ENCODE measurements around the gene BBS2. TPM values are rescaled to one million over a fixed set of nuclear protein-coding genes. Genes with fewer than 3 reads are reported as not detected.

Gene BBS2
- total RNA-seq, 1 experiment from 2014 or later = 27.7 TPM

DNA sequence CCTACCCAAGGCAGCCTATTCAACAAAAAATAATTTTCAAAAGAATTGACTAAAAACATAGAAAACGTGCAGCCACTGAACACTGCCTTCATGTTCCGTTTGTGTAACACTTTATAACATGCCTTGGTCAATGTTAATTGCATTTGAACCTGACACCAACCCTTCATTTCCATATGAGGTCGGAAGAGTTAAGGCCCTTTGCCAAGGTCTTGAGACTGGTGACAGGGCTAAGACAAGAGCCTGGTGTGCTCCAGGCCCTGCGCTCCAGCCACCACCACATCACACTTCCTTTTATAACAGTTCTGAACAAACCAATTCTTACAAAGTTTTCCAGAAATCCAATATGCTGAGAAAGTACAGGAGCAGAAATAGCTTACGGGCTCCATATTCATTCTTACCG lies 4.2 kb downstream of the BBS2 start:
- Mint-ChIP-seq H3K4me3 (ENCODE audit: unreplicated experiment) (no peak overlapping the region), H3K27me3 (ENCODE audit: insufficient read depth, unreplicated experiment) (no peaks in the 10 kb centered on the region), H3K9me3 (ENCODE audit: unreplicated experiment) (no peaks in the 10 kb centered on the region), H3K36me3 (ENCODE audit: insufficient read depth, unreplicated experiment) (no peaks in the 10 kb centered on the region), H3K27ac (ENCODE audit: unreplicated experiment) (no peak overlapping the region), H3K4me1 (ENCODE audit: low read depth, unreplicated experiment) (peaks cover 6% of the 10 kb centered on the region)
- POLR2A ChIA-PET = no interaction called here
- H3K36me3 ChIP-seq (ENCODE audit: control insufficient read depth, insufficient read depth, low read length) = no peaks in the 10 kb centered on the region
- H3K27me3 ChIP-seq (replicated peaks; ENCODE audit: control insufficient read depth, insufficient read depth, low read length) = no peaks in the 10 kb centered on the region
- no peak for DNase-seq
- intact Hi-C loops (cut with micrococcal nuclease; ENCODE audit: unreplicated experiment) = no loop called here
- no TSS peak for BruUV-seq (replicated peaks)
- no peaks in the 10 kb centered on the region for H3K9me3 ChIP-seq
- CTCF ChIA-PET = no interaction called here
- peaks cover 6% of the 10 kb centered on the region for H3K4me1 ChIP-seq
- no peak overlapping the region for H3K4me3 ChIP-seq (ENCODE audit: low read depth, low read length)
- TF ChIP-seq, protein P1, sequence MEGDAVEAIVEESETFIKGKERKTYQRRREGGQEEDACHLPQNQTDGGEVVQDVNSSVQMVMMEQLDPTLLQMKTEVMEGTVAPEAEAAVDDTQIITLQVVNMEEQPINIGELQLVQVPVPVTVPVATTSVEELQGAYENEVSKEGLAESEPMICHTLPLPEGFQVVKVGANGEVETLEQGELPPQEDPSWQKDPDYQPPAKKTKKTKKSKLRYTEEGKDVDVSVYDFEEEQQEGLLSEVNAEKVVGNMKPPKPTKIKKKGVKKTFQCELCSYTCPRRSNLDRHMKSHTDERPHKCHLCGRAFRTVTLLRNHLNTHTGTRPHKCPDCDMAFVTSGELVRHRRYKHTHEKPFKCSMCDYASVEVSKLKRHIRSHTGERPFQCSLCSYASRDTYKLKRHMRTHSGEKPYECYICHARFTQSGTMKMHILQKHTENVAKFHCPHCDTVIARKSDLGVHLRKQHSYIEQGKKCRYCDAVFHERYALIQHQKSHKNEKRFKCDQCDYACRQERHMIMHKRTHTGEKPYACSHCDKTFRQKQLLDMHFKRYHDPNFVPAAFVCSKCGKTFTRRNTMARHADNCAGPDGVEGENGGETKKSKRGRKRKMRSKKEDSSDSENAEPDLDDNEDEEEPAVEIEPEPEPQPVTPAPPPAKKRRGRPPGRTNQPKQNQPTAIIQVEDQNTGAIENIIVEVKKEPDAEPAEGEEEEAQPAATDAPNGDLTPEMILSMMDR (IDR thresholded peaks at IDR 0.05; ENCODE audit: insufficient read depth in 1 of 2, low read depth in 1 of 2, low read length in 1 of 2, severe bottlenecking in 1 of 2, unreplicated experiment in 1 of 2) = no peak

GRCh38 chr16:56514845-56515244 lies 5.0 kb downstream of the BBS2 start:
- H3K4me1 Mint-ChIP-seq (ENCODE audit: low read depth, unreplicated experiment) = no peaks in the 10 kb centered on the region
- H3K27ac Mint-ChIP-seq (ENCODE audit: unreplicated experiment) = no peak overlapping the region
- no peaks in the 10 kb centered on the region for H3K36me3 Mint-ChIP-seq (ENCODE audit: insufficient read depth, unreplicated experiment)
- intact Hi-C loops (cut with micrococcal nuclease; ENCODE audit: unreplicated experiment) = loop anchor here (1.0 kb wide), 2 partner anchors 85 to 187 kb away; no protein-coding TSS in a partner anchor
- ChIA-PET POLR2A (no interaction called here), CTCF (interaction anchor here (0.9 to 1.7 kb wide), 4 partner anchors 18 to 187 kb away, joined by 3 to 17 read pairs (median 11); partner anchors contain the start of gene MT1X)
- no peak overlapping the region for H3K4me3 ChIP-seq (ENCODE audit: low read depth, low read length)
- H3K36me3 ChIP-seq (ENCODE audit: control insufficient read depth, insufficient read depth, low read length) = no peaks in the 10 kb centered on the region
- no peaks in the 10 kb centered on the region for H3K9me3 ChIP-seq
- H3K27me3 Mint-ChIP-seq (ENCODE audit: insufficient read depth, unreplicated experiment) = no peaks in the 10 kb centered on the region
- DNase-seq = no peak
- no peaks in the 10 kb centered on the region for H3K9me3 Mint-ChIP-seq (ENCODE audit: unreplicated experiment)
- no peak overlapping the region for H3K4me3 Mint-ChIP-seq (ENCODE audit: unreplicated experiment)
- no TSS peak for BruUV-seq (replicated peaks)
- H3K27me3 ChIP-seq (replicated peaks; ENCODE audit: control insufficient read depth, insufficient read depth, low read length) = no peaks in the 10 kb centered on the region
- TF ChIP-seq, protein P1 (IDR thresholded peaks at IDR 0.05; ENCODE audit: insufficient read depth in 1 of 2, low read depth in 1 of 2, low read length in 1 of 2, severe bottlenecking in 1 of 2, unreplicated experiment in 1 of 2) = no peak
- H3K4me1 ChIP-seq = no peaks in the 10 kb centered on the region

- POLR2A ChIA-PET = no interaction called here
These were observed 5.9 kb downstream of the BBS2 start for GRCh38 chr16:56513972-56514371.

More at GRCh38 chr16:56513972-56514371, 5.9 kb downstream of the BBS2 start:
- Mint-ChIP-seq H3K9me3 (ENCODE audit: unreplicated experiment) (no peaks in the 10 kb centered on the region), H3K27ac (ENCODE audit: unreplicated experiment) (no peak overlapping the region), H3K36me3 (ENCODE audit: insufficient read depth, unreplicated experiment) (no peaks in the 10 kb centered on the region), H3K4me3 (ENCODE audit: unreplicated experiment) (no peak overlapping the region), H3K27me3 (ENCODE audit: insufficient read depth, unreplicated experiment) (no peaks in the 10 kb centered on the region), H3K4me1 (ENCODE audit: low read depth, unreplicated experiment) (no peaks in the 10 kb centered on the region)
- Histone ChIP-seq H3K36me3 (ENCODE audit: control insufficient read depth, insufficient read depth, low read length) (no peaks in the 10 kb centered on the region), H3K27me3 (replicated peaks; ENCODE audit: control insufficient read depth, insufficient read depth, low read length) (no peaks in the 10 kb centered on the region), H3K4me3 (ENCODE audit: low read depth, low read length) (no peak overlapping the region), H3K9me3 (no peaks in the 10 kb centered on the region), H3K4me1 (no peaks in the 10 kb centered on the region)
- CTCF ChIA-PET = interaction anchor here (0.6 to 1.7 kb wide), 9 partner anchors 19 to 224 kb away, joined by 3 to 17 read pairs (median 3); partner anchors contain the start of gene MT1X
- BruUV-seq (replicated peaks) = no TSS peak
- intact Hi-C loops (cut with micrococcal nuclease; ENCODE audit: unreplicated experiment) = loop anchor here (1.0 kb wide), 2 partner anchors 86 to 188 kb away; no protein-coding TSS in a partner anchor
- TF ChIP-seq, protein P1 (IDR thresholded peaks at IDR 0.05; ENCODE audit: insufficient read depth in 1 of 2, low read depth in 1 of 2, low read length in 1 of 2, severe bottlenecking in 1 of 2, unreplicated experiment in 1 of 2) = peak; percentile 49 to 83
- peak; percentile 67 to 71 for DNase-seq

All from Caco-2 (cell line).